GM20431 (cell line): ENCODE data around the gene BIRC7.

Experiments used
- in situ Hi-C: fragments of 300-500 bp; cut with MseI, MboI; formaldehyde crosslinking; loops from one replicate; pipeline ENCODE4 v1.15.0; 2020; ENCODE audit warnings: low sequenced_read_pairs; ENCODE audit not compliant: unreplicated experiment

BIRC7 gene

DNA sequence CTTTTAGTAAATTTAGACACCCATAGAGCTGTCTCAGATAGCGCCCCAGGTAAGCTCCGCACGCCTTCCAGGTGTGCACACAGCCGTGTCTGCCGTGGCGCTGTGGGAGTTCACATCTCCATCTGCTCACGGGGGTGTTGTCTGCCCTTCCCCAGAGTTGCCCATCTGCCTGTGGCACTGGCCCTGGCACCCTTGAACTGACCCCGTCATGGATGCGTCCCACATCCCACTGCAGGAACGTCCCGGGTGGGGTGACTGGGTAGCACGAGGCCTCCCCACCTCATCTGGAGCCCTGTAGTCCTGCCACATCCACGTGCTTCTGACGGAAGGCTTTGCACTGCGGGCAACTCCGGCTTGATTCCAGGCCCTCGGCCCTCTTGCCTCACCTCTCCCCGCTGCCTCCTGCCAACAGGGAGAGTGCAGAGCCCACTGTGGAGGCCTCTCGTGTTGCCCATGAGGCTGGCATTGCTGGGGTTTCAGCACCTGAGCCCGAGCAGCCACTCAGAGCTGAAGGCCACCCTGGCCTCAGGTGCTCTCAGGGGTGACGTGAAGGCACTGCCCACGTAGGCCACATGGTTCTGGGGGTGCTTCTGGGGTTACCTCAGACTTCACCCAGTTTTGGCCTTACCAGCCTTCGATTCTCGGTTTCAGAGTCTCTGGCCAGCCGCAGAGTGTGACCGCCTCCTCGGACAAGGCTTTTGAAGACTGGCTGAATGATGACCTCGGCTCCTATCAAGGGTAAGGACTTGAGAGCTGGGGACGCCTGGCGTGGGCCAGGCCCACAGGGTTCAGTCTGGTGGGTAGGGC is 42.0 kb downstream of the BIRC7 start:
- in situ Hi-C loops = no loop called here

DNA sequence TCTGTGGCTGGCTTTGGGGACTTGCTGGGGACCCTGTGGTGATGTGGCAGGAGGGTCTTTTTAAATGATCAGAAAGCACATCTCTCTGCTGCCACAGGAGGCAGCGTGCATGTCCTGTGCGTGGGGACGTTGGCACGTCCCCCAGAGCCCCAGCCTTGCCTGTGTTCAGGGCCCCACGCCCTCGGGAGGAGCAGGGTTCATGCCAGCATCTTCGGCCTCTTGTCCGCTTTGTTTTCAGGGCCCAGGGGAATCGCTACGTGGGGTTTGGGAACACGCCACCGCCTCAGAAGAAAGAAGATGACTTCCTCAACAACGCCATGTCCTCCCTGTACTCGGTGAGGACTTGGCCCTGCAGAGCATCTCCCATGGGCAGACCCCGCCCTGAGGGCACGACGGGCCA is 43.0 kb downstream of the BIRC7 start:
- in situ Hi-C loops = no loop called here

DNA sequence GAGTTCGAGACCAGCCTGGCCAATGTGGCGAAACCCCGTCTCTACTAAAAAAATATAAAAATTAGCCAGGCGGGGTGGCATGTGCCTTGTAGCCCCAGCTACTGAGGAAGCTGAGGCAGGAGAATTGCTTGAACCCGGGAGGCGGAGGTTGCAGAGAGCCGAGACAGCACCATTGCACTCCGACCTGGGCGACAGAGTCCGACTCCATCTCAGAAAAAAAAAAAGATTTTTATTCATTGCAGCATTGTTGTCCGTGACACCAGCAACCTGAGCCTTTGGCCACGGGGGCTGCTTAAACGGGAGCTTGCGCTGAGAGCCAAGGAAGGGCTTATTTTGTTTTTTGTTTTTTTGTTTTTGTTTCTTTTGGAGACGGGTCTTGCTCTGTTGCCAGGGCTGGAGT is 44.2 kb downstream of the BIRC7 start:
- in situ Hi-C loops = no loop called here

DNA sequence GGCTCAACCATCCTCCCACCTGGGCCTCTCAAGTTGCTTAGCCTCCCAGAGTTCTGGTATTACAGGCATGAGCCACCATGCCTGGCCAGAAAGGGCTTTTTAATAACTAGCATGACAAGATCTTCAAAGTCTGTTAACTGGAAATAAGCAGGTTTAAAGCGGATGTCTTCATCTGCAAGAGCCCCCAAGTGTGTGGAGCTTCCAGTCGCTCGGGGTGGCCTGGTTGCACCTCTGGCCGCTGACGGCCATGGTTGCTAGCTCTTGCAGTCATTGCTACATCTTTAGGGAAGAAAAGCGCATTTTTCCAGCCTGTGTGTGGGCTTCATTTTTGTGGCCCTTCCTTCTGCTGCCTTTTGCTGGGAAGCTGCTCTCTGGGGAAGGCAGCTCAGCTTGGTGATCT is 44.7 kb downstream of the BIRC7 start:
- in situ Hi-C loops = no loop called here

DNA sequence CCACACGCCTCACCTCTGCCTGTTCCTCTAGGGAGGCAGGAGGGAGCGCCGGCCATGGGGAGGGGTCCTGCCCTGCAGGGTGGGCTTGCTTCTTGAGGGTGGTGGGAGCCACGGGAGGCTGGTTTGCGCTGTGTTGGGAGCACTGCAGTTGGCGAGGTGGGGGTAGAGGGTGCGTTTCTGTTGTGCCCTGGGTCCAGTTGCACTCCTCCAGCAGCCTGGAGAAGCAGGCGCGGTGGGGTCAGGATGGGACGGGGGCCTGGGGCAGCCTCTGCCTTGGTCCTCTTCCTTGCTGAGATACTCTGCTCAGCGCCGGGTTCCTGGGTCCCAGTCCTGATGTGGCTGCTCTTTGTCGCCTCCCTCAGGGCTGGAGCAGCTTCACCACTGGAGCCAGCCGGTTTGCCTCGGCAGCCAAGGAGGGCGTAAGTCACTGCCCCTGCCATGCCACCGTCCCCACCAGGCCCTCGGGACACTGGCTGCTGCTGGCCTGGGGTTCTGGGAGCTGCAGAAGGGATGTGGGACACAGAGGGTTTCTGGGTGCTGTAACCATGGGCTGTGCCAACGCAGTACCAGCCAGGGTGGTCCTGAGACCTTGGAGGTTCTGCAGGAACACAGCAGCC is 45.3 kb downstream of the BIRC7 start:
- in situ Hi-C loops = no loop called here

DNA sequence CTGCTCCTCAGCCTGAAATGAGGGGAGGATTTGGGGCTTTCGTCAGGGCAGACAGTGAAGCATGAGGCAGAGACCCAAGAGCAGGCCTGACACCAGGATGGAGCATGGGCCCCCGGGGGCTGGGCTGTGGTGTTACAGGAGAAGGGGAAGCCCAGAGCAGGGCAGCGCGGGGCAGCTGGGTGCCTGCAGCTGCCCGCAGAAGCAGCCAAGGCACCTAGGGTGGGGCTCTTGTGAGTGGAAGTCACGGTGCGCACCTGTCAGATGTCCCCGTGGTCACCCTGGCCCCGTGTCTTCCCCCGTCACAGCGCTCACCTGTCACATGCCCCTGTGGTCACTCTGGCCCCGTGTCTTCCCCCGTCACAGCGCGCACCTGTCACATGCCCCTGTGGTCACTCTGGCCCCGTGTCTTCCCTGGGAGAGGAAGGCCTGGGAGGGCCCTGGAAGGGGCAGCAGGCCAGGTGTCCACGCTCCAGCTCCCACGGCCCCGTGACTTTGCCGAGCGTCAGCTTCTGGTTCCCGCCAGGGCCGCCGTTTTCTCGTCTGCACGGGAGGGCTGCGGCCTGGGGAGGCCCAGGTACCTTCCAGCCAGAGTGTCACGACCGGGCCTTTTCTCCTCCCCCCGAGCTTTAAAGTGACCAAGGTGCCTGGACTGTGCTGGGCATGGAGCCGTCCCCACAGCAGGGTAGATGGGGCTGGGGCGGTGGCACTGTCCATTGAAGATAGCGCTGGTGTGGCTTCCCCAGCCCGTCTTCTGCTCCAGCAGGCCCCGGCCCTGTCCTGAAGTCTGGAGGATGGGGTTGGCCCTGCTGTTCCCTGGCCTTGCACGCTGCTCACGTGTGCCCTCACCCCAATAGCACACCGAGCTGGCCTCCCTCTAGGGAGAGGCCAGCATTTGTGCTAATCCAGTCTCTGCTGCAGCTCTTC is 46.3 kb downstream of the BIRC7 start:
- in situ Hi-C loops = no loop called here

DNA sequence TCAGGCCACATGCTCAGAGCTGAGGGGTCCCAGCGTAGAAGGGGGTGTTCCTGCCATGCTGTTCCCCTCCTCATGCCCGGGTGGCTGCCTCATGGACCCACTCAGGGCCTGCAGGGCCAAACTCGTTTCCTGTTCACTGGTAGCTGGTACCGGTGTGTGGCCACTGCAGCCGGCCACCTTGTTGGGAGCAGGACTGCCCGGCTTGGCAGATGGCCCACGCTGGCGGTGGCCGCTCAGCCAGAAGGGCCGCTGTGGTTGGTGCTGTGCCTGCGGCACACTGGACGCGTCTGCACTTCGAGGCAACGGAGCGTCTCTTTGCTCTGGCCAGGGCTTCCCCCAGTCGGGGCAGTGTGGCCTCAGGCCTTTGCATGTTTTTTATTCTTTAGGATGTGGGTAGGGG is 47.2 kb downstream of the BIRC7 start:
- in situ Hi-C loops = no loop called here

DNA sequence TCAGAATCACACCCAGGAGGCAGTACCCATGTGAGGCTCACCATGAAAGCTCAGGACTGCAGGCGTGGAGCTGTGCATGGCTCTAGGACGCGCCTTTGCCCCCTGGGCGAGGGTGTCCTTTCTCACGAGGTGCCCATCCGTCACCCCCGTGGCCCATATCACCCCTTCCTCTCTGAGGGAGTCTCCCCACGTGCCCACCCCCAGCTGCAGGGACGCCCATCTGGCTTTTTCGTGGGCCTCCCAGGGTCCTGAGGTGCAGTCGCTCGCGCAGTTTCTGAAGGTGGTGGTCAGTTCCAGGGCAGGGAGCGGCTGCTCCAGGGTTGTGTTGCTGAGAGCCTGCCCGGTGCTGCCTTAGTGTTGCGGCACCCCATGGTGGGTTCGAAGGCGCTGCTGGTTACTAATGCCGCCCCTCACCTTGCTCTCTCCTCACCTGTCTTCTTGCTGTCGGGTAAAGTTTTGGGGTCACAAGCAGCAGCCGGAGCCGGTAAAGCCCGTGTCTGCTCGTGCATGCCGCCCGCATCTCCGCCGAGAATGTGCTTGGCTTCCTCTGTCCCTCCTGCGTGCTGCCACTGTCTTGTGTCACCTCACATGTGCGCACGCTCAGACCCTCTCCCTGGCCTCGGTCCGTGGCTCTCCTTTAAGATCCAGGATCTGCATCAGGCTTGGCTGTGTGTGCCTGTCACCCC is 47.8 kb downstream of the BIRC7 start:
- in situ Hi-C loops = no loop called here

DNA sequence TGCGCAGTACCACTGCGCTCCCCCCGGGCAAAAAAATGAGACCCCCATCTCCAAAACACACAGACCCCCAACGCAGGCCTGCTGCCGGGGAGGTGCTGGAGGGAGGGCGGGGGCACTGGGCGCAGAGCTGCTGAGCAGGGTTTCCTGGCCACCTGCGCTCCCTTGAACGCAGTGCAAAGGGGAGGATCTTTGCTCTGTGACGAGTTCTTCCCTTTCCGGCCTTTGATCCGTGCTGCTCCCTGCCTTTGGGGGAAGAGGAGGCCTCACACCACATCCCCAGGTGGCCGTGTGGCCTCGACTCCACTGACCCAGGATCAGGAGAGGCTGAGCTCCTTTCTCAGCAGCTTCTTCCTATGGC is 48.4 kb downstream of the BIRC7 start:
- in situ Hi-C loops = no loop called here

DNA sequence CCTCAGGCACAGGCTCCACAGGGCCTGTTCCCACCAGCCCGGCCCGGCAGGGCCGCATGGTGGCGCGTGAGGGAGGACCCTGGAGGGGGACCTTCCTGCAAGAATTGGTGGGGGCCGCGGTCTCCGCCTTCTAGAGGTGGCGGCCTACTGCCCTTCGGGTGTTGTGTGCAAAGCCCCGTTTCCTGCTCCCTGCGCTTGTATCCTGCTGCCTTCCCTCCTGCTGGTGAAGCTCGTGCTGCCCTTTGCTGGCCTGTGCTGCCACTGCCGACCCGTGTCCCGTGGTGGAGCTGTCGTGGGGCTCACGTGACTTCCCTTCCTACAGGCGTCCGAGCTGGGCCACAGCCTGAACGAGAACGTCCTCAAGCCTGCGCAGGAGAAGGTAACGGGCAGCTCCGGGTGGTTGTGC is 48.8 kb downstream of the BIRC7 start:
- in situ Hi-C loops = no loop called here

DNA sequence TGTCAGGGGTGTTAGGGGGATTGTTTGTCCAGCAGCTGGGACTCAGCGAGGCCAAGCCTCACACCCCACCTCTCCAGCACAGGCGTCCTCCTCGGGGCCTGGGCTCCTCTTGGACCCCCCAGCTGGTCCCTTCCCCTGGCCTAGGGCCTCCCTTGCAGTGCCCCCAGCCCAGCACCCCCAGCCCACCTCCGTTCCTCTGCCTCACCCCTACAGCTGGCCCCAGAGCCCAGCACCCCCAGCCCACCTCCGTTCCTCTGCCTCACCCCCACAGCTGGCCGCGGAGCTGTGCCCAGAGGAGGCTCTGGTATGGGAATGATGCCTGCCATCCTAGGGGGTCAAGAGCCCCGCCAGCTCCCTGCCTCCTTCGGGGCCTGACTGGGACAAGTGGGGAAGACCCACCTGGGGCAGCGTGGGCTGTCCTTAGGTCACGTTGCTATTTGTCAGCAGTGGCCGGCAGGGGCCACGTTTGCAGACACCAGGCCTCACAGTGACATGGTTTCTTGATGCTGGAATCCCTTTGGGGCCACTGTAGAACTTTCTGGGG is 49.3 kb downstream of the BIRC7 start:
- in situ Hi-C loops = no loop called here

DNA sequence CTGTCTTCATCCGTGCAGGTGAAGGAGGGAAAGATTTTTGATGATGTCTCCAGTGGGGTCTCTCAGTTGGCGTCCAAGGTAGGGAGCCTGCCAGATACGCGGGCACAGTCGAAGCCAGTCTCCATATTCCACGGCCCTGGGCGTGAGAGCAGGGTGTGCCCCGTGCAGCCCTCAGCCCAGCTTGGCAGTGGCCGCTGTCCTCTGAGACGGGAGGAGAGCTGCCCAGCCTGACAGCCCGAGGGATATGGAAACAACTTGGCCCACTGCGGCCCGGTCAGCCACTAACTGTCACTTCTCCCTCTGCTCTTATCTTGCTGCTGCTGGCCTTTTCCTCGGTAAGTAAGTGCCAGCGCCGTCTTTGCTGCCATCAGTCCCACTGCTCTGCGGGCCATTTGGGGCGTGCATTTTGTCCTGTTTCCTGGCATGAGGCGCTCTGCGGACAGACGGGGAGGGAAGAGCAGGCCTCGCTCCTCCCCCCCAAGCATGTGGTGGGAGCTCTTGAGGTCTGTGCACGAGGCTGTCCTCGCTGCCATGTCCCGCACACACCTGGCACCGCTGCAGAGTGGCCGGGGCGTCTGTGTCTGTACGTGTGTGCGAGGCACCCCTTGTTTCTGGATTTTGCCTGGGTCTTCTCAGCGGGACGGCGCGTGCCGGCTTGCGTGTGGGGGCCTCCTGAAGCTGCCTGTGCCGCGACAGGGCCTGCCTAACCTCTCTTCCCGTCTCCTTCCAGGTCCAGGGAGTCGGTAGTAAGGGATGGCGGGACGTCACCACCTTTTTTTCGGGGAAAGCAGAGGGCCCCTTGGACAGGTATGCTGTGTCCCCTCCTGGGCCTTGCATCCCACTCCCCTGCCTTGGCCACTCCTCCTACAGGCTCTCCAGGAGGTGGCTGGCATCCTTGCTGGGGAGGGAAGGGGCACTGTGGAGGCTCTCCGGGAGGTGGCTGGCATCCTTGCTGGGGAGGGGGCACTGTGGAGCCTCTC is 50.2 kb downstream of the BIRC7 start:
- in situ Hi-C loops = no loop called here

DNA sequence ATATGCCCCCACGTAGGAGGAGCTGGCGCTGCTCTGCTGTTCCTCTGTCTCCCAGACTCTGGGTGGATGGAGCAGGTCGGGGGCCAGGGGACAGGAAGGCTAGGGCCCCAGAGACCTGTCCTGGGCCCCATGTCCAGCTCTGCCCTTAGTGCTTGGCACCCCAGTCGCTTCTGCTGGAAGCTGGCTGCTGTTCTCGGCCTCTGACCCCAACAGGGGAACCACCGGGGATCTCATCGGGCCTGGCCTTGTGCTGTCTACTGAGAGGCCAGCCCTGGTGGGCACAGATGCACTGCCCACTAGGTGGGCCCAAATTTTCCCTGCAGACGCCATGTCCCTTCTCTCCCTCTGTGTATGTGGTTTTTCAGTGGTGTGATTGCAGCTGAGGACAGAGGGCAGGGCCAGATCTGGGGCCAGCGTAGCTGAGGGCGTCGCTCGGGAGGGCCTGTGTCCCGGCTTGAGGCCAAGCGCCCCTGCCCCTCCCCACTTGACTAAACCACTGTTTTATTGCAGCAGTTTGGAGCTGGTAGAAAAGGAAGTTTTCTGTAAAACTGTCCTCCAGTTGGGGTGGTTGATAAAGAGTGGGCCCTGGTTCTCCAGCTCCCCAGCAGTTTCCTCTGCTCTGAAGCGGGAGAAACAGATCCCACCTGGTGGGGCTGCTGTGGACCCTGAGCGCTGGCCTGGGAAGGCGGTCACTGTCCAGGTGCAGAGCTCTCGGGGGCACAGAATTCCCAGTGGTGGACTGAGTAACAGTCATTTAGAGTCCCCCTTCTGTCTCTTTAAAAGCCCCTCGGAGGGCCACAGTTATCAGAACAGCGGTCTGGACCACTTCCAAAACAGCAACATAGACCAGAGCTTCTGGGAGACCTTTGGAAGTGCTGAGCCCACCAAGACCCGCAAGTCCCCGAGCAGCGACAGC is 51.3 kb downstream of the BIRC7 start:
- in situ Hi-C loops = no loop called here

DNA sequence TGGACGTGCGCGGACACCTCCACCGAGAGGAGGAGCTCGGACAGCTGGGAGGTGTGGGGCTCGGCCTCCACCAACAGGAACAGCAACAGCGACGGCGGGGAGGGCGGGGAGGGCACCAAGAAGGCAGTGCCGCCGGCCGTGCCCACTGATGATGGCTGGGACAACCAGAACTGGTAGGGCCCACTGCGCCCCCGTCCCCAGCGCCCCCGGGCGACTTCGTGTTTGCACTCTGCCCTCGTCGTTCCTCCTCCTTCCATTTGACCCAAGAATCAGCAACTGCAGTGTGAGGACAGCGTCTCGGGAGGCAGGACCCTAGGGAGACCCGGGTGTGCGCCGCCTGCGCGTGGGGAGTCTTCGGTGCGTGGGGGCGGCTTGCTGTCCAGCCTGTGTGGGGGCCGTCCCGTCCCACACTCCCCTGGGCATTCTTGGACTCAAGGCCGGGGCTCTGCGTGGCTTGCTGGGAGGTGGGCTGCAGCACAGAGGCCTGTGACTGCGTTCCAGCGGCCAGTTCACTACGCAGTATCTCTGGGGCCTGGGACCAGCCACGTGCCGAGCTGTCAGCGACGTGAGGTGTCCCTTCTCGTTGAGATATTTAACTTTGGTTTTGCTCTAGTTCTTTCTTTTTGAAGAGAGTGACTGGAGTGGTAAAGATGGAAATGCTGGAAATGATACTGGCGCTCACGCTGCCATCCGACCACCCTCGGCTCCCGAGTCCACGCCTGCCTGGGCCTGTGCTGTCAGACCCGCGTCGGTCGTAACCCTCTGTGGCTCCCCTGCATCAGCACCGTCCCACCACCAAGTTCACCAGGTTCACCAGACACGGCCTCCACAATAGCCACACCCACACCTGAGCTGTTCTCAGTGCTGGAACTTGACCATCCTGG is 52.2 kb downstream of the BIRC7 start:
- in situ Hi-C loops = no loop called here

DNA sequence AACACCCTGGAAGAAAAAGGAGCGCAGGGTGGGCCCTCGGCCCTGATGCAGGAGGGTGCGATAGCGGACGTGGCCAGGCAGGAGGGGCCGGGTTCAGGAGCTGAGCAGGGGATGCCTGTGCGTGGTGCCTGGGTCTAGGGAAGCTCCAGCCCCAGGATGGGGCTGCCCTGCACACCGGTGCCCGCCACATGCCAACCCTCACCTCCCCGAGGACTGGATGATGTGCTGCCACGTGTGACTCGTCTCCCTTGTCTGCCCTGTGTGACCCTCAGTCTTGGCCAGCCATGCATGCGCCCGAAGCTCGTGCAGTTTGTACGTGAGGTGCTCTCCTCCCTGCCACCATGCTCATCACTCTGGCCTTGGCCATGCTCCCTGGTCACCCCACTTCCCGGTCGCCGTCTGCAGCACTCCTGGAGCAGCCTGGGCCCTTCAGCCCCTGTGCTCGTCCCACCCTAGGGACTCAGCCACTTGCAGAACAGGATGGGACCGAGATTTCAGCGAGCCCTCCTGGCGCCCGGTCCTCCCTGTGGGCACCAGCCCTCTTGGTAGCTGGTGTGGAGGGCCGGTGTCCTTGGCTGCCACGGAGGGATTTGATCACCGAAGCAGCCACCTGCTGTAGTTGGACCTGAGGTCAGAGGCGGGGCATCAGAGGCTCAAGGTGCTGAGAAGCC is 53.0 kb downstream of the BIRC7 start:
- in situ Hi-C loops = no loop called here

DNA sequence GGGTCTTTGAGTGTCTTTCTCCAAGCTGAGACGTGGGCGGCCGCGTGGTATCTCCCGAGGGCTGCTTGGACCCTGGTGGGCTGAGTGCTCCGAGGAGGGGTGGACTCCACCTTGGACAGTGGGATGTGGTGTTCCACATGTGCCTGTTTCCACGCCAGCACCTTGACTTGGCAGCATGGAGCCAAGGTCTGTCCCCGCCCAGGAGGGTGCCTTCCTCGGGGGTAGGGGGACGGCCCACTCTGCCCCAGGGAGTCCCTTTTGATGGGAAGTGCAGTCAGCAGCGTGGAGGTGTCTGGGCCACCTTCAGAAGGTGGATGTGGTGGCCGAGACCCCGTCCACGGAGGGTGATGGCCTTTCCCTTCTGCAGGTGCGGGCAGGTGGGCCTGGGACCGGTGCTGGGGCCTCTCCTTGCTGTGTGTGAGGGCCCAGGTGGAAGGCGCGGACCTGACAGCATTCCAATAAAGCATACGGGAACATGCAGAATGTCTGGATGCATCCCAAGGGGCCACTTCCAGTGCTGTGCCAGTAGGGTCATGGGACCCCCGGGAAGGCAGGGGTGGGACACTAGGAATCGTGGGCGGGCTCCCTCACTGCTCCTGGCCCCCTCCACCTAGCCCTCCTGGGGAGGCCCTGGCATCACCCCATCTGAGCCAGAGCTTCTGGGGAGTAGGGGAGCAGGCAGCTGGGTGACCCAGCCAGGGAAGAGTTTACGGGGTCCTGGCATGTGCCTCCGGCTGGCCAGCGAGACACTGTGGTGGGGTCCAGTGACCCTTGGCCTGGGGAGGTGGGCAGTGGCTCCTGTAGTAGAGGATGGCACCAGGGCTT is 53.8 kb downstream of the BIRC7 start:
- in situ Hi-C loops = no loop called here
